Tibial nerve (tissue), 4 donors: ENCODE data around the gene HSPG2.

Experiments used
- EP300 ChIP-seq, 2 donors: sonication (generic); formaldehyde crosslinking; IDR thresholded peaks; one replicate each; pipeline ENCODE4 v1.6.1; 2017; ENCODE audit warnings: antibody characterized with exemption in 2 of 2, mild to moderate bottlenecking in 1 of 2
- TF ChIP-seq, protein P1 (sequence below), 5 experiments: fragments of 200-600 bp in 3 of 5; fragments of 450-650 bp in 2 of 5; sonication (generic) in 3 of 5; IDR thresholded peaks; one replicate each; pipeline ENCODE4 v1.5.1; 2016 to 2019; ENCODE audit warnings: antibody characterized with exemption in 5 of 5, mild to moderate bottlenecking in 3 of 5, moderate library complexity in 2 of 5

- TF ChIP-seq, protein P1, sequence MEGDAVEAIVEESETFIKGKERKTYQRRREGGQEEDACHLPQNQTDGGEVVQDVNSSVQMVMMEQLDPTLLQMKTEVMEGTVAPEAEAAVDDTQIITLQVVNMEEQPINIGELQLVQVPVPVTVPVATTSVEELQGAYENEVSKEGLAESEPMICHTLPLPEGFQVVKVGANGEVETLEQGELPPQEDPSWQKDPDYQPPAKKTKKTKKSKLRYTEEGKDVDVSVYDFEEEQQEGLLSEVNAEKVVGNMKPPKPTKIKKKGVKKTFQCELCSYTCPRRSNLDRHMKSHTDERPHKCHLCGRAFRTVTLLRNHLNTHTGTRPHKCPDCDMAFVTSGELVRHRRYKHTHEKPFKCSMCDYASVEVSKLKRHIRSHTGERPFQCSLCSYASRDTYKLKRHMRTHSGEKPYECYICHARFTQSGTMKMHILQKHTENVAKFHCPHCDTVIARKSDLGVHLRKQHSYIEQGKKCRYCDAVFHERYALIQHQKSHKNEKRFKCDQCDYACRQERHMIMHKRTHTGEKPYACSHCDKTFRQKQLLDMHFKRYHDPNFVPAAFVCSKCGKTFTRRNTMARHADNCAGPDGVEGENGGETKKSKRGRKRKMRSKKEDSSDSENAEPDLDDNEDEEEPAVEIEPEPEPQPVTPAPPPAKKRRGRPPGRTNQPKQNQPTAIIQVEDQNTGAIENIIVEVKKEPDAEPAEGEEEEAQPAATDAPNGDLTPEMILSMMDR (IDR thresholded peaks at IDR 0.05), result no peak
- no peak for TF ChIP-seq EP300 (IDR thresholded peaks at IDR 0.05)
Measured at GRCh38 chr1:21950734-21951133, 13.6 kb upstream of the HSPG2 start.
